A549 treated with GW870086 at 1 μM for 4 hours (cell line): ENCODE data around the gene MBD3L1. TPM values are rescaled to one million over a fixed set of nuclear protein-coding genes. Genes with fewer than 3 reads are reported as not detected.

ENCODE experiments used
- total RNA-seq: library from RNA; stranded (reverse); fragments of 200-300 nt; extraction: Qiagen RNA extraction; gene quantifications from 5 replicates; pipeline ENCODE4 v1.2.3, GENCODE V29; 2022; ENCODE audit warnings: low read depth

The MBD3L1 gene
- total RNA-seq: not detected in 5 replicates

GRCh38 chr19:8832132-8833021 is at the start of gene MBD3L1, which contains the start of gene ZNF558:
Gene MBD3L1, plus strand, starts transcription at chr19:8832377. Its CDS starts 10,302 bp downstream, at chr19:8842679.
Gene ZNF558, minus strand, starts transcription at chr19:8832304. Its CDS starts 9,645 bp downstream, at chr19:8822659.

Other genes with a start within 250 kb of the MBD3L1 start
- 8.8 to 15.2 TPM (median 12.9 TPM) in 5 replicates for gene ADAMTS10, start 221.7 kb upstream of the MBD3L1 start, total RNA-seq
- gene NFILZ, start 201.7 kb upstream of the MBD3L1 start, total RNA-seq: not detected in 5 replicates
- not detected in 5 replicates for gene ACTL9, start 133.6 kb upstream of the MBD3L1 start, total RNA-seq
- not detected in 5 replicates for gene OR2Z1, start 110.7 kb upstream of the MBD3L1 start, total RNA-seq
- 4.6 to 7.8 TPM (median 6.5 TPM) in 5 replicates for gene ZNF558, start 73 bp upstream of the MBD3L1 start, total RNA-seq
- 0.02 to 0.23 TPM (median 0.04 TPM) in 4 of 5 replicates, not detected in the other for gene MUC16, start 178.0 kb downstream of the MBD3L1 start, total RNA-seq